ENCODE results near the gene LKAAEAR1.

DNA sequence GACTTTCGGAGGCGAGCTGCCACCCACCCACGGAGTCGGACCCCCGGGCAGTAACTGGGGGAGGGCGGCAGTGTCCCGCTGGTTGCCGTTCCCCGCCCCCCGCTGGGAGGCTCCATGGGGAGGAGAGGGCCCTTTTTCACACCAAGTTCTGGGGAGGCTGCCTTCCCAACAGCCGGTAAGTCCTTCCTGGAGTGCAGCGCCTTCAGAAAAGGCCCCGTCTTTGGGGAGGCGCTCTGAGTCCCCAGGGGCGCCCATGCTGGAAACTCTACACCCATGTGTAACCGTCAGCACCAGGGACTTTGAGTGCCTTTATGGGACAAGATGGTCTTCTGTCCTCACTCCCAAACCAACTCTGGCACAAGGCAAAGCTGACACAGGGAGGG is 34.3 kb downstream of the LKAAEAR1 start:
- TF ChIP-seq CTCF (IDR thresholded peaks at IDR 0.05; ENCODE audit: low read depth, low read length), result no peak
- TF ChIP-seq EZH2phosphoT487 (IDR thresholded peaks at IDR 0.05; ENCODE audit: low read depth), result no peak

Measured in OCI-LY3 (cell line).